Hepatocyte (in vitro differentiated cells): ENCODE measurements around the gene FYN. TPM values are rescaled to one million over a fixed set of nuclear protein-coding genes. Genes with fewer than 3 reads are reported as not detected.

ENCODE experiments used
- DNase-seq: peaks from one replicate; pipeline ENCODE4 v3.0.0-alpha.2; 2016; ENCODE audit warnings: low spot score
- H2AFZ ChIP-seq: fragments of 200-600 bp; sonication (generic); 2 replicates; pipeline ENCODE4 v1.6.0; 2016; ENCODE audit warnings: antibody characterized with exemption, mild to moderate bottlenecking
- H3K27ac ChIP-seq: fragments of 200-600 bp; sonication (generic); 2 replicates; pipeline ENCODE4 v1.5.1; 2016; ENCODE audit warnings: mild to moderate bottlenecking
- H3K27me3 ChIP-seq: fragments of 200-600 bp; sonication (generic); 2 replicates; pipeline ENCODE4 v1.6.1; 2016
- H3K36me3 ChIP-seq: fragments of 200-600 bp; sonication (generic); replicated peaks from 2 replicates; pipeline ENCODE4 v1.5.1; 2016; ENCODE audit warnings: low read depth; ENCODE audit not compliant: insufficient read depth
- H3K4me1 ChIP-seq: fragments of 200-600 bp; sonication (generic); 2 replicates; pipeline ENCODE4 v1.5.1; 2016; ENCODE audit warnings: mild to moderate bottlenecking, moderate library complexity; ENCODE audit not compliant: insufficient read depth
- H3K4me2 ChIP-seq: fragments of 200-600 bp; sonication (generic); 2 replicates; pipeline ENCODE4 v1.6.0; 2016
- H3K4me3 ChIP-seq: fragments of 200-600 bp; sonication (generic); 2 replicates; pipeline ENCODE4 v1.5.1; 2016; ENCODE audit warnings: mild to moderate bottlenecking
- H3K79me2 ChIP-seq: fragments of 200-600 bp; sonication (generic); 2 replicates; pipeline ENCODE4 v1.6.0; 2017; ENCODE audit warnings: mild to moderate bottlenecking
- H3K9me2 ChIP-seq: fragments of 200-600 bp; sonication (generic); replicated peaks from 2 replicates; pipeline ENCODE4 v1.6.0; 2017; ENCODE audit warnings: mild to moderate bottlenecking; ENCODE audit not compliant: insufficient read depth
- H3K9me3 ChIP-seq: fragments of 200-600 bp; sonication (generic); 2 replicates; pipeline ENCODE4 v1.5.1; 2016; ENCODE audit warnings: low read depth, mild to moderate bottlenecking
- H4K20me1 ChIP-seq: fragments of 200-600 bp; sonication (generic); 2 replicates; pipeline ENCODE4 v1.6.0; 2016; ENCODE audit warnings: mild to moderate bottlenecking; ENCODE audit not compliant: insufficient read depth, poor library complexity, severe bottlenecking
- EZH2 ChIP-seq: fragments of 200-600 bp; sonication (generic); IDR thresholded peaks from 2 replicates; pipeline ENCODE4 v1.6.1; 2016; ENCODE audit warnings: antibody characterized with exemption, mild to moderate bottlenecking, borderline replicate concordance
- EZH2phosphoT487 ChIP-seq: fragments of 200-600 bp; sonication (generic); IDR thresholded peaks from one replicate; pipeline ENCODE4 v1.6.1; 2018; ENCODE audit warnings: antibody characterized with exemption, mild to moderate bottlenecking, low read depth, moderate library complexity; ENCODE audit not compliant: unreplicated experiment, severe bottlenecking
- WGBS: methylation state at CpG from one replicate; pipeline ENCODE4 v1.1.6; 2016; ENCODE audit warnings: low lambda C conversion rate; ENCODE audit errors: missing lambda C conversion rate; 5-methylcytosine and 5-hydroxymethylcytosine counted together
- polyA plus RNA-seq: library from polyadenylated mRNA; unstranded; fragments of >200 nt; fragmentation: Nextera tagmentation; extraction: Ambion mirVana; gene quantifications from 2 replicates; pipeline ENCODE4 v1.2.1, GENCODE V29; 2016
- total RNA-seq: library from RNA; depleted of rRNA; stranded (reverse); fragments of >200 nt; gene quantifications from 2 replicates; pipeline ENCODE4 v1.2.3, GENCODE V29; 2014
- TF ChIP-seq, protein P1 (sequence below): fragments of 200-600 bp; sonication (generic); IDR thresholded peaks from 2 replicates; pipeline ENCODE4 v1.5.1; 2016; ENCODE audit warnings: antibody characterized with exemption, mild to moderate bottlenecking; ENCODE audit not compliant: poor library complexity

Gene FYN
- total and polyA plus RNA-seq, 2 experiments from 2014 or later = 40.0 to 70.1 TPM

DNA sequence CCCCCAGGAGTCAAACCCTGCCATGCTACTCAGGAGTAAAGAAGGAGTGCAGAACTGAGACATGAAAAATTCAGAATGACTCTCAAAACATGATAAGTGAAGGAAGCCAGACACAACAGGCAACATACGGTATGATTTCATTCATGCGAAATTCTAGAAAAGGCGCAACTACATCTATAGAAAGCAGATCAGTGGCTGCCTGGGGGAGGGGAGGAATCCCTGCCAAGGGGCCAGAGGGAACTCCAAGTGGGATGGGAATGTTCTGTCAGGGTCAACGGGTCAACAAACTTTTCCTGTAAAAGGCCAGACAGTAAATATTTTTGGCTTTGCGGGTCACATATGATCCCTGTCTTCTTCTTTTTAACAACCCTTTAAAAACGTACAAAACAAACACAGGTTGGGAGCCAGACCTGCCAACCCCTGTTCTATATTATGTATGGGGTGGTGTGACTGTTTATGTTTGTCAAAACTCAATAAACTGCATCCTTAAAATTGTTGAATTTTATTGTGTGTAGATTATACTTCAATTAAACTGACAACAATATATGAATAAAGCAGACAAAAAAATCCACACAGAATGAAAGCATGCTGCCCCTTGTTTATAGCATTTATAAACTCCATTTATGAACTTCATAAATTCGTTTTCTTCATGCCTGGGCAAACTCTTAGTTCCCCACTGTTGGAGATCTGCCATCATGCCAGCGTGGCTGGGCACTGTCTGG, 211.0 kb downstream of the FYN start:
- WGBS = 48% methylated on average over 8 of the region's 8 CpGs
- Histone ChIP-seq H3K9me2 (no peaks in the 10 kb centered on the region), H3K27ac (peak overlapping the region; percentile 56), H3K79me2 (no peaks in the 10 kb centered on the region), H3K36me3 (no peaks in the 10 kb centered on the region), H4K20me1 (no peaks in the 10 kb centered on the region), H3K4me1 (peaks cover 38% of the 10 kb centered on the region), H3K4me3 (no peak overlapping the region), H2AFZ (no peak overlapping the region), H3K4me2 (peak overlapping the region; percentile 56), H3K27me3 (no peaks in the 10 kb centered on the region), H3K9me3 (no peaks in the 10 kb centered on the region)
- TF ChIP-seq EZH2phosphoT487 = peak; percentile 90
- TF ChIP-seq, protein P1, sequence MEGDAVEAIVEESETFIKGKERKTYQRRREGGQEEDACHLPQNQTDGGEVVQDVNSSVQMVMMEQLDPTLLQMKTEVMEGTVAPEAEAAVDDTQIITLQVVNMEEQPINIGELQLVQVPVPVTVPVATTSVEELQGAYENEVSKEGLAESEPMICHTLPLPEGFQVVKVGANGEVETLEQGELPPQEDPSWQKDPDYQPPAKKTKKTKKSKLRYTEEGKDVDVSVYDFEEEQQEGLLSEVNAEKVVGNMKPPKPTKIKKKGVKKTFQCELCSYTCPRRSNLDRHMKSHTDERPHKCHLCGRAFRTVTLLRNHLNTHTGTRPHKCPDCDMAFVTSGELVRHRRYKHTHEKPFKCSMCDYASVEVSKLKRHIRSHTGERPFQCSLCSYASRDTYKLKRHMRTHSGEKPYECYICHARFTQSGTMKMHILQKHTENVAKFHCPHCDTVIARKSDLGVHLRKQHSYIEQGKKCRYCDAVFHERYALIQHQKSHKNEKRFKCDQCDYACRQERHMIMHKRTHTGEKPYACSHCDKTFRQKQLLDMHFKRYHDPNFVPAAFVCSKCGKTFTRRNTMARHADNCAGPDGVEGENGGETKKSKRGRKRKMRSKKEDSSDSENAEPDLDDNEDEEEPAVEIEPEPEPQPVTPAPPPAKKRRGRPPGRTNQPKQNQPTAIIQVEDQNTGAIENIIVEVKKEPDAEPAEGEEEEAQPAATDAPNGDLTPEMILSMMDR = no peak
- DNase-seq = peak; percentile 50

DNA sequence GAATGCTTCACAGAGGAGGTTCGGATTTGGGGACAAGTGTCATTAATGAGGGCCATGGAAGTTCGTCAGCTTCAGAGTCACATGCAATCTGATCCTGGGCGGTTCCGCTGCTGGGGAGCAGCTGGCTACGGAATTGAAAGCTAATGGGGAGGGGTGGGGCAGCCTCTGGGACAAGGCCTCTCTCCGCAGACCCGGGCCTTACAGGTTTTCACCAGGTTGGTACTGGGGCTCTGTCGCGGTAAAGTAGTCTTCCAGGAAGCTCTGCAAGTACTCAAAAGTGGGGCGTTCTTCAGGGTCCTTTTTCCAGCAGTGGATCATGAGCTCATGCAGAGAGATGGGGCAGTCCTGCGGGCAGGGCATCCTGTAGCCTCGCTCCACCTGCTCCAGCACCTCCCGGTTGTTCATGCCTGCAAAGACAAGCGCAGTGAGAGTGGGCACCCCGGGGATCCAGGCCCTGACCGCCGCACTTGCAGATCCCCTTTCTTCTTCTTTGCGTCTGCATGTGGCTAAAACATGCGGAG, 211.7 kb downstream of the FYN start:
- H3K9me3 ChIP-seq = no peaks in the 10 kb centered on the region
- no peak for TF ChIP-seq EZH2
- TF ChIP-seq, protein P1 = no peak
- TF ChIP-seq EZH2phosphoT487 = no peak
- DNase-seq = no peak
- peak overlapping the region; percentile 3 for H3K27ac ChIP-seq
- no peaks in the 10 kb centered on the region for H3K27me3 ChIP-seq
- H3K4me2 ChIP-seq = peak overlapping the region; percentile 43
- no peak overlapping the region for H3K4me3 ChIP-seq
- H3K9me2 ChIP-seq = no peaks in the 10 kb centered on the region
- H3K4me1 ChIP-seq = peaks cover 35% of the 10 kb centered on the region
- H3K36me3 ChIP-seq = no peaks in the 10 kb centered on the region
- no peak overlapping the region for H2AFZ ChIP-seq
- H3K79me2 ChIP-seq = no peaks in the 10 kb centered on the region
- no peaks in the 10 kb centered on the region for H4K20me1 ChIP-seq
- WGBS = 40% methylated on average over 19 of the region's 19 CpGs

DNA sequence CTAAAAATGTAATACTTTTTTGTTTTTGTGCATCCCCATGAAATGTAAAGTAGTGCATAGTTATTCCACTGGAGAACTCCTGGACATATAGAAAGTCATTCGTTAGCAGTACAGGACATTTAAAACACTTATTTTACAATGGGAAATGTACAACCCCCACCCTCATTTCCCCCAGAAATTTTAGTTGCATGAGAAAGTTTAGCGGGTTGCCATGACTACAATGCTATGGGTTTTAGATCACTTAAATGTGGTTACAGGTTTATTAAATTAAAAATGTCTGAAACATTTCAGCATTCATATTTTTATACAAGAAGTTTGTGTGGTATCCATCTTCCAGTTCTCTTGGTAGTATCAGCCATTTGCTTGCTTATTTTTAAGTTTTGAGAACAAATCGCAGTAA, 212.7 kb downstream of the FYN start:
- WGBS = 96% methylated on average over 3 of the region's 3 CpGs
- Histone ChIP-seq H3K9me3 (no peaks in the 10 kb centered on the region), H3K79me2 (no peaks in the 10 kb centered on the region), H3K4me2 (no peak overlapping the region), H3K4me3 (no peak overlapping the region), H3K27ac (no peak overlapping the region), H3K9me2 (no peaks in the 10 kb centered on the region), H4K20me1 (no peaks in the 10 kb centered on the region), H2AFZ (no peak overlapping the region), H3K27me3 (no peaks in the 10 kb centered on the region), H3K4me1 (peaks cover 35% of the 10 kb centered on the region), H3K36me3 (no peaks in the 10 kb centered on the region)
- TF ChIP-seq EZH2phosphoT487 = no peak
- TF ChIP-seq, protein P1 = no peak
- TF ChIP-seq EZH2 = no peak
- DNase-seq = no peak
